ENCODE data around the gene DZIP1. TPM values are rescaled to one million over a fixed set of nuclear protein-coding genes. Genes with fewer than 3 reads are reported as not detected.

DZIP1 gene
- total RNA-seq, 1 donor from 2014 or later, result 12.7 TPM

- Histone ChIP-seq H3K36me3 (no peaks in the 10 kb centered on the region), H3K4me3 (peak overlapping the region; percentile 51 to 77), H3K27me3 (no peaks in the 10 kb centered on the region), H3K9me3 (no peaks in the 10 kb centered on the region), H3K27ac (no peak overlapping the region), H3K4me1 (peaks cover 4 to 7% of the 10 kb centered on the region in 2 donors)
- TF ChIP-seq CTCF (IDR thresholded peaks at IDR 0.05), result no peak
- intact Hi-C loops (cut with DNase I), result no loop called here
- DNase-seq (ENCODE audit: low spot score in 2 of 2), result no peak
Observed at GRCh38 chr13:95642028-95642621, 2.4 kb downstream of the DZIP1 start.

GRCh38 chr13:95641291-95642027 is 3.0 kb downstream of the DZIP1 start:
- H3K27me3 ChIP-seq, result no peaks in the 10 kb centered on the region
- H3K36me3 ChIP-seq, result no peaks in the 10 kb centered on the region
- no peak for TF ChIP-seq CTCF (IDR thresholded peaks at IDR 0.05)
- intact Hi-C loops (cut with DNase I), result no loop called here
- H3K4me1 ChIP-seq, result peaks cover 4 to 7% of the 10 kb centered on the region in 2 donors
- peak overlapping the region; percentile 51 to 77 for H3K4me3 ChIP-seq
- DNase-seq (ENCODE audit: low spot score in 2 of 2), result peak in 1 of 2 donors; percentile 68
- no peak overlapping the region for H3K27ac ChIP-seq
- no peaks in the 10 kb centered on the region for H3K9me3 ChIP-seq

GRCh38 chr13:95636853-95637252 is 7.7 kb downstream of the DZIP1 start:
- intact Hi-C loops (cut with DNase I), result no loop called here
- no peak for TF ChIP-seq CTCF (IDR thresholded peaks at IDR 0.05)
- peaks cover 5 to 10% of the 10 kb centered on the region in 2 donors for H3K36me3 ChIP-seq
- no peak for DNase-seq (ENCODE audit: low spot score in 2 of 2)
- H3K4me3 ChIP-seq, result no peak overlapping the region
- H3K9me3 ChIP-seq, result no peaks in the 10 kb centered on the region
- H3K27me3 ChIP-seq, result no peaks in the 10 kb centered on the region
- H3K27ac ChIP-seq, result no peak overlapping the region
- peaks cover 3 to 4% of the 10 kb centered on the region in 2 donors for H3K4me1 ChIP-seq

DNA sequence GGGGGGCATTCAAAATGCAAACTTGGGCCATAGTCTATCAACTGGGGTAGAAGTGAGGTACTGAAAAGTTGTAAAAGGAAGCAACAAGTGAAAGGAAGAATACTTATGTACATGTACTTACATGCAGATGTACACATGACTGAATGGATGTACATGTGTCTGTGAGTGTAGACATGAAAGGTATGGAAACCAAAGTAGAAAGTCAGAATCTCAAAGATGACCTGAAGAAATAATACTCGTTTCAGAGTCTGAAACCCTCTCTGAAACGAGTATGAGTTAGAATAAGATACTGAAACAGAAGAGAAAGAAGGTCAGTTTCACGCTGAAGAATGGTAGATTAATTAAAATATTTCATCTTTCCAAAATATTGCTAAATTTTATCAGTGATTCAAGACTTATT is 13.9 kb downstream of the DZIP1 start:
- no peak overlapping the region for H3K27ac ChIP-seq
- peaks cover 0 to 5% of the 10 kb centered on the region in 2 donors for H3K9me3 ChIP-seq
- H3K36me3 ChIP-seq, result peaks cover 11 to 48% of the 10 kb centered on the region in 2 donors
- H3K4me1 ChIP-seq, result no peaks in the 10 kb centered on the region
- intact Hi-C loops (cut with DNase I), result no loop called here
- DNase-seq (ENCODE audit: low spot score in 2 of 2), result no peak
- no peak overlapping the region for H3K4me3 ChIP-seq
- no peak for TF ChIP-seq CTCF (IDR thresholded peaks at IDR 0.05)
- no peaks in the 10 kb centered on the region for H3K27me3 ChIP-seq

GRCh38 chr13:95629071-95629470 is 15.4 kb downstream of the DZIP1 start:
- peaks cover 0 to 5% of the 10 kb centered on the region in 2 donors for H3K9me3 ChIP-seq
- intact Hi-C loops (cut with DNase I), result no loop called here
- no peak for DNase-seq (ENCODE audit: low spot score in 2 of 2)
- H3K4me1 ChIP-seq, result no peaks in the 10 kb centered on the region
- peaks cover 11 to 48% of the 10 kb centered on the region in 2 donors for H3K36me3 ChIP-seq
- no peak for TF ChIP-seq CTCF (IDR thresholded peaks at IDR 0.05)
- H3K4me3 ChIP-seq, result no peak overlapping the region
- H3K27me3 ChIP-seq, result no peaks in the 10 kb centered on the region
- H3K27ac ChIP-seq, result no peak overlapping the region

All from ascending aorta (tissue), 2 donors.